NCI-H226 (cell line): ENCODE results near the gene UQCR11.

ENCODE experiments used
- DNase-seq: peaks from one replicate; pipeline ENCODE4 v3.0.0-alpha.2; 2015

Gene UQCR11

DNA sequence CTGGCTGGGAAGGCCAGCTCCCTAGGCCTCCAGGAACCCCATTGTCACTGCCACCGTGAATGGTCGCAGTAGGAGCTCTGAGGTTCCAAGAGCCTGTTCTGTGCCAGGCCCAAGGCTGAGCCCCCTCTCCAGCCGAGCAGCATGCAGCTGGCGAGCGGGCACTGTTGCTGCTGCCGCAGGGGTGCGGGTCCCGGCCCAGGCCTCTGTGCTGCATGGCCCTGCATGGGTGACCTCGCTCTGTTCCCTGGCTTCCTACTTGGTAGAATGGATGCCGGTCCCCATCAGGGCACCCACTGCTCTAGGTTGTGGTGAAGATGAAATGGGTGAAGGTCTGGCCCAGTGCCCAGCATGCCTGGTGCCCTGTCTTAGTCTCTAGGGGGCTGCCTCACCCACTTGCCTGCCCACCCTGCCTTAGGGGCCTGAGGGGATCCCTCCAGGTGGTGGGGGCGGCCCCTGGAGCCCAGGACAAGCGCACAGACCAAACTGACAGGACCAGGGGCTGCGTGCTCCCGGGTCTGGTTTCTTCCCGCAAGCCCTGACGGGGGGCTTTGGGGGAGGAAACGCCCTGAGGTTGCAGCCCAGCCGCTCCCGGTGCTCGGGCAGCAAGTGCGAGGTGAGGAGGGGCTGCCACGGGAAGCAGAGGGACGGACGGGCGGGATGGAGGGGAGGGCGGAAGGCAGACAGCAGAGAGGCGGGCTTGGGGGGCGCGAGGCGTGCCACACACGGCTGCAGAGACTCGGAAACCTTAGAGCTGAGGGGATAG is 8.7 kb upstream of the UQCR11 start:
- DNase-seq: no peak

DNA sequence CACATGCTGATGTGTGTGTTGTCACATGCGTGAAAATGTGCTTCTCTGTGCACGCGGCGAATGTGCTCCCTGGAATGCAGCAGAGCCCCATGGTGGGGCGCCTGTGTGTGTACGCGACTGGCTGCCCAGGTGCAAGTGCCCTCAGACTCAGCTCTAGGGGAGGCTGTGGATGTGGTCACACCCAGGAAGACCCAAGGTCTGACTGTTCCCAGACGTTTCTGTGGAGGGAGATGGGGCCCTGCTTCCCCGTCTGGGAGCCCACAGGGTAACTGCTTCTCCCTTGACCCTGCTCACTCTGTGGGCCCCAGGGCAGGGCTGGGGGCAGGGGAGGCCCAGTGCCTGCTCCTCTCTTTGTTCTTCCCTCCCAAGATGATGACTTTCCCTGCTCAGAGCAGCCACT is 7.9 kb upstream of the UQCR11 start:
- no peak for DNase-seq

- no peak for DNase-seq
Observed at GRCh38 chr19:1612114-1613086, 7.1 kb upstream of the UQCR11 start.

GRCh38 chr19:1611353-1611752 is 6.1 kb upstream of the UQCR11 start:
- no peak for DNase-seq

GRCh38 chr19:1610579-1610978 is 5.3 kb upstream of the UQCR11 start:
- DNase-seq: no peak

DNA sequence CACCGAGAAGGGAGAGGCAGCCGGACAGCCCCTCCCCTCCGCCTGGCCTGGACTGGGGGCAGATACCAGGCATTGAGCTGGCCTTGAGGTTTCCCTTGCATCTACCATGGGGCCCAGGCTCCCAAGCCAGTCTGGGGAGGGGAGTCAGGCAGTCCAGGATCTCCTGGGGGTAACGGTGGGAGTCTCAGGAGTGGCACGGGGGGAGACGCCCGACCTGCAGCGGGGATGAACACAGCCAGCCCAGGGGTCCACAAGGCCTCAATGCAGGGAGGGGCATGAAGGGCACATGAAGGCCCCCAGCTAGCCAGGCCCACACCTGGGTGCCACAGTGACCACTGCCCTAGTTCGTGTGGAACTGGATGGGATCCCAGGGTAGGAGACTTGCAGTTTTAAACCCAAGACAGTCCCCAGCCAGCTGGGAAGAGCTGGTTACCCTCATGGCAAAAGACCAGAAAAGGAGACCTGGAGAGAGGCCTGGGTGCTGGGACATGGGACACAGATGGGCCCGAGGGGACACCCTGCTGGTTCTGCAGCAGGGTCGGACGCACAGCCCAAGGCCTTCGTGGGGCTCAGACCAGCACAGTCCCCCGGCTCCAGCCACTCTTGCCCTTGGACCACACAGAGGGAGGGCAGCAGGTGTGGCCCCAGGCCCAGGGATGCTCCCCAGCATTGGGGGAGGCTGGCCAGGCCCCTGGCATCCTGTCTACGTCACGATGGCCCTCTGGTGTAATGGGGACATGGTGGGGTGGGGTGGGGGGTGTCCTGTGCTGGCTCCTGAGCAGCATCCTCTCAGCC is 4.6 kb upstream of the UQCR11 start:
- no peak for DNase-seq

DNA sequence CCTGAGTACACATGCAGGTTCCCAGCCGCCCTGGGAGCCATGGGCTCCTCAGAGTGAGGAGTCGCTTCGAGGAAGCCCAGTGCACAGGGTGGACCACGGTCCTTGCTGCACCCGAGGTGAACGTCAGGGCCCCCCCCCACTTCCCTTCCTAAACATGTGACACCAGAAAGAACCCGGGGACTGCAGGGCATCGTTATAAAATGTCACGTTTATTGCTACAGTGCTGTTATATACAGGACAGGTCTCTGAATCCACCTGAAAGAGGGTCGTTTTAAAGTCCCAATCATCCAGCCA is 3.8 kb upstream of the UQCR11 start:
- no peak for DNase-seq

GRCh38 chr19:1608359-1609102 is 3.3 kb upstream of the UQCR11 start:
- no peak for DNase-seq

GRCh38 chr19:1606138-1606651 is 933 bp upstream of the UQCR11 start:
- DNase-seq: no peak

DNA sequence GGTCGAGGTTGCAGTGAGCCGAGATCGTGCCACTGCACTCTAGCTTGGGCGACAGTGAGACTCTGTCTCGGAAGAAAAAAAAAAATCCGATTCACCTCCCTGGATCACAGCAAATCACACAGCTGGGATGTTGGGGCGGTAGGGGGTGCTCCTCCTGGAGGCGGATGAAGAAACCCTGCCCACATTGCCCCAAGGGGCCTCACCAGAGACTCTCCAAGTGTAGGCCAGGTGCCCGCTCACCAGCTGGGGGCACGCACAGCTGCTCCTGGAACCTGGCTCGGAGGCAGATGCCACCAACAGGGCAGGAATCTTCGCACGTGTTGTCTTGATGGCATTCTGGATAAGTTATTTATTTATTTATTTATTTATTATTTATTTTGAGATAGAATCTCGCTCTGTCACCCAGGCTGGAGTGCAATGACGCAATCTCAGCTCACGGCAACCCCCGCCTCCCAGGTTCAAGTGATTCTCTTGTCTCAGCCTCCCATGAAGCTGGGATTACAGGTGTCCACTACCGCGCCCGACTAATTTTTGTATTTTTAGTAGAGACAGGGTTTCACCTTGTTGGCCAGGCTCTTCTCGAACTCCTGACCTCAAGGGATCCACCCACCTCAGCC is 3.1 kb downstream of the UQCR11 start:
- DNase-seq: no peak

- no peak for DNase-seq
Observed at GRCh38 chr19:1601613-1602064, 3.6 kb downstream of the UQCR11 start.

DNA sequence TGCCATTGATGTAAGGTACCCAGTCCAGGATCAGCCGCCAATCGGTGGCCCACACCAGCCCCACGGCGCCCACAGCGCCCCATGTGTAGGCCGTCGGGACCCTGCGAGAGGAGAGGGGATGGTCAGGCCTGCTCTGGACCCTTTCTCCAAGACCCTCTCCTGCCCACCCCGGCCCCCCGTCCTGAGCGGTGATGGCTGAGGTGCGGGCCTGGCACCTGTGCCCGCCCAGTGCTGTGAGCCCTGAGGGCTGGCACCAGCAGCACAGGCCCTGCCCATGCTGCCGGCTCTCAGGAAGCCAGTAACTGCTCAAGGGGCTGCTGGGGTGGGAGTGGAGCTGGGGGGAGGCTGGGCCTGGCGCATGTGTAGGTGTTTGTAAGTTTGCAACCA is 5.8 kb downstream of the UQCR11 start:
- no peak for DNase-seq

DNA sequence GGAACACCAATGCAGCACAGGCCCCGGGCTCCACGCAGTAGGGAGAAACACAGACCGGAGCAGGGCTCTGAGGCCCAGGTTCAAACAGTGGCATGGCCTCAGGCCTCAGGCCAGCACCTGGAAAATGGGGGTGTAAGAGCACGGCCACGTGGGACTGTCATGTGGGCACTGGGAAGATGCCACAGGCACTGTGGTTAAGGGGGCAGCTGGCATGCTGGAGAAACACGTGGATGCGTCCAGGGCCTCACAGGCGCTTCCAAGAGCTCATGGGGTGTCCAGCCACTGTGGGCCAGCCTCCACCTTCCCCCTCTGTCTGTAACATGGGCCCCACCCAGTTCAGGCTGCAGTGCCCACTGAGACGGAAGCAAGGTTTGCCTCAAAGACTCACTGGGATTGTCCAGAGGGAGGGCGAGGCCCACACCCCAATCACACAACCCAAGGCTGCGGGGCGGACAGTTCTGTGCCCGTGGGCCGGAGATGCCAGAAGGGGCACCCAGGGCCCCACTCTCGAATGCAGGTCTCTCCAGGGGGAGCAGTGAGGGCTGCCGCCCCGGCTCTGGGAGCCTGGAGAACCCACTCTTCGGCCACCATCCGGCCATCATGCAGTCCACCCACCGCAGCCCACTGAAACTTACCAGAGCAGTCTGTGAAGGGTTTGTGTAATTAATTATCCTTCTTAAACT is 6.3 kb downstream of the UQCR11 start:
- DNase-seq: no peak

DNA sequence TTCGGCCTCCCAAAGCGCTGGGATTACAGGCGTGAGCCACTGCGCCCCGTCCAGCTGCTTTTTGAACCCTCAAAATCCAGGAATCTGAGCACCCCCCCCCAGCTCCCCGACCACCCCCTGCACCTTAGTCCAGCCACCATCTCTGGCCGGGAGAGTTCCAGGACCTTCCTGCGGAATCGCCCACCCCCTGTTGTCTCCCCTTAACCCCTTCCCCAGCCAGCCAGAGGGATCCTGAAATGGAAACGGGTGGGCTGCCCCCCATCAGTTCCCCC is 11.8 kb downstream of the UQCR11 start:
- DNase-seq: no peak

DNA sequence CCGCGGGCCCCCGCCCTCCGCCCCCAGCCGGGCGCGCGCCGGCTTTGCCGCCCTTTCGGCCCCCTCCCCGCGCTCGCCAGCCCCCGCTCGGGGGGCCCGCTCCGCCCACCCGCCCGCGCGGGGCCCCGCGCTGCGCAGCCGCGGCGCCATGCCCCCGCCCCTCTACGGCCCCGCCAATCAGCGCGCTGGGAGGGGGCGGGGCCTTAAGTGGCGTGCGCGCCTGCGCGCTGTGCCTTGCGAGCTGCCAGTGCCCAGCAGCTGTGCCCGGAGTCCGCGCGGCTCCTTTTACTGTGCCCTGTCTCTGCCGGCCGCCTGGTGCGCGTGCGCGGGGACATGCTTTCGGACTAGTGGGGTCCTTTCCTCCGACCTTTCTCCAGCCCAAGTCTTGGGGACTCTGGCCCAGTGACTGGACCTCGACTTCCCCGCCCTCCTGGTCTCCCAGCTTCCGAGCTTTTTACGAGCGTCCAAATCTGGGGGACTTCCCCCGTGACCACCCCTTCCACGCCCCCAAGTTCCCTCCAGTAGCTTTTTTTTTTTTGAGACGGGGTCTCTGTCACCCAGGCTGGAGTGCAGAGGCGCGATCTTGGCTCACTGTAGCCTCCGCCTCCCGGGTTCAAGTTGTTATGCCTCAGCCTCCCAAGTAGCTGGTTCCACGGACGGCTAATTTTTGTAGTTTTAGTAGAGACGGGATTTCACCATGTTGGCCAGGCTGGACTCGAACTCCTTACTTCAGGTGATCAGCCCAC is 12.3 kb downstream of the UQCR11 start, which contains the start of gene MBD3:
MBD3 (minus strand) TSS at position 111 of the 746 bp plus-strand sequence. CDS start 234 bp downstream, outside the sequence.
- DNase-seq: peak; percentile 73

DNA sequence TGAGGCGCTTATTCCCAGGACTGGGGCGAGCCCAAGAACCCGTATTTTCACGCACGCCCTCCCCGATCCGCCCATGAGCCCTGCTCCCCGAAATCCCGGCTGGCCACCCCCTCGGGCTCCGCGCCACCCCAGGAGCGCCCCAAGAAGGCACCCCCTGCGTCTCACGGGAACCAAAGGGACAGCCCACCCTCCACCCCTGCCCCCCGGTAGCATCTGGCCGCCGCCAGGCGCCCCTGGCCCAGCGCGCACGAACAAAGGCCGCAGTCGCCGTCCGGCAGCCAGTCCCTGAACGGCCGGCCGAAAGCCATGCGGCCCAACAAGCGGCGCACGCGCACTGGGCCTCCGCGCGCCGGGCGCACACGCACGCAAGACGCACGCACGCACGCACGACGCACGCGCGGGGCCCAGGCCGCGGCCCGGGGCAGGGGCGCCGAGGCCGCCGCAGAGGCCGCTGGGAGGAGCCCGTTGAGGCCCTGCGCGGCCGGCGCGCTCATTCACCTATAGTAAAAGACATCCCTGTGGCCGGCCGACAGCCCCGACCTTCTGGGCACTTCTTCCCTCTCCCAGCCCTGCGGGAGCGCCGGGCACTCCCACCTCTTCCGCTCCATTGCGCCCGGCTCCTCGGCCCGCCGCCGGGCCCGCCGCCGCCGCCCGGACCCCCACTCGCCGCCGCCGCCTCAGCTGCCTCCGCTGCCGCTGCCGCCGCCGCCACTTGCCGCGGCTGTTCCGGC is 13.1 kb downstream of the UQCR11 start:
- DNase-seq: peak; percentile 83

- no peak for DNase-seq
Observed at GRCh38 chr19:1591421-1592023, 13.7 kb downstream of the UQCR11 start.

- no peak for DNase-seq
Observed at GRCh38 chr19:1590641-1591397, 14.4 kb downstream of the UQCR11 start.

DNA sequence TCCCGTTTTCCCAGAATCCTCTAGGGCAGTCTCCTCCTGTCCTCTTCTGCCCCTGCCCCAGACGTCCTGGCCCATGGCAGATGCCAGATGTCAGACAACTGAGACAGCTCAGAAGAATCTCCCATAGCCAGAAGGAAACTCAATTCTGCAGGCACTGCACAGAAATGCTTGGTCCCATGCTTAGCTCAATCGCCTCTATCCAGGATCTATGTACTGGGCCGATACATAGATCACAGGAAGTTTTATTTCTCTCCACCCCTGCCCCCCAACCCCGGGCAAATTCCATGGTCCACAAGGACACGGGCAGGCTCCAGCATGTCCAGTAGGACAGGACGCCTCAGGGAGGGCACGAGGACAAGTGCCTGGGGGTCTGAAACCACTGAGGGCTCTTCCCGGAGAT is 17.4 kb downstream of the UQCR11 start:
- DNase-seq: no peak
